Measurements from ENCODE around the gene RNF213.

DNA sequence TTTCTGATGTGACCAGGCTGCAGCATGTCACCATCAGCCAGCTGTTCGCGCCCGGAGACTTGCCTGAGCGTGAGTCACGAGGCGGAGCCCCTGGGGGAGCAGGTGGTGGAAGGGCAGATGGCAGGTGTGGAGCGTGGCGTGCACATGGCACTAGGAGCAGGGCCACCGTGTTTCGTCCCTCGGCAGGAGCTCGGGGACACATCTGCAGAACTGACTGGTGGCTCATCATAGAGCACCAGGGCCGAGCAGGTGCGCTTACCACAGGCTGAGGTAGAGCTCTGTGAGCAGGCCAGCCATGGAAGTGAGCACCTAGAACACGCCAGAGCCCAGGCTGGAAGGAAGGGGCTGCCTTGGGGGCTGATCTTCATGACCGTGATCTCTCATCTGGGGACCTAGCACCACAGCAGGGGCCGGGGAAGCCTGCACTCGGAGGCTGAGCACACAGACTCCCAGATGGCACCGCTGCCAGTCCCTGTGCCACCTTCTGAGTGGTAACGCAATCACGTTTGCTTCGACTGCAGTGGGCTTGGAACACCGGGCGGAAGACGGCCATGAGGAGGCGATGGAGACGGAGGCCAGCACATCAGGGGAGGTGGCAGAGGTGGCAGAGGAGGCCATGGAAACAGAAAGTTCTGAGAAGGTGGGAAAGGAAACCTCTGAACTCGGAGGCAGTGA, 92.5 kb downstream of the RNF213 start:
- TF ChIP-seq POLR2A (IDR thresholded peaks at IDR 0.05) (no peak), POLR2AphosphoS5 (IDR thresholded peaks at IDR 0.05) (no peak)
- TF ChIP-seq, protein P1, sequence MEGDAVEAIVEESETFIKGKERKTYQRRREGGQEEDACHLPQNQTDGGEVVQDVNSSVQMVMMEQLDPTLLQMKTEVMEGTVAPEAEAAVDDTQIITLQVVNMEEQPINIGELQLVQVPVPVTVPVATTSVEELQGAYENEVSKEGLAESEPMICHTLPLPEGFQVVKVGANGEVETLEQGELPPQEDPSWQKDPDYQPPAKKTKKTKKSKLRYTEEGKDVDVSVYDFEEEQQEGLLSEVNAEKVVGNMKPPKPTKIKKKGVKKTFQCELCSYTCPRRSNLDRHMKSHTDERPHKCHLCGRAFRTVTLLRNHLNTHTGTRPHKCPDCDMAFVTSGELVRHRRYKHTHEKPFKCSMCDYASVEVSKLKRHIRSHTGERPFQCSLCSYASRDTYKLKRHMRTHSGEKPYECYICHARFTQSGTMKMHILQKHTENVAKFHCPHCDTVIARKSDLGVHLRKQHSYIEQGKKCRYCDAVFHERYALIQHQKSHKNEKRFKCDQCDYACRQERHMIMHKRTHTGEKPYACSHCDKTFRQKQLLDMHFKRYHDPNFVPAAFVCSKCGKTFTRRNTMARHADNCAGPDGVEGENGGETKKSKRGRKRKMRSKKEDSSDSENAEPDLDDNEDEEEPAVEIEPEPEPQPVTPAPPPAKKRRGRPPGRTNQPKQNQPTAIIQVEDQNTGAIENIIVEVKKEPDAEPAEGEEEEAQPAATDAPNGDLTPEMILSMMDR (IDR thresholded peaks at IDR 0.05), result no peak
